ENCODE data around the gene RHOT2.
"Not testable (repeated sequence)": the region's sequence is repeated elsewhere in the genome, so short reads cannot be mapped to it uniquely, and the experiment has no call there.

The RHOT2 gene

DNA sequence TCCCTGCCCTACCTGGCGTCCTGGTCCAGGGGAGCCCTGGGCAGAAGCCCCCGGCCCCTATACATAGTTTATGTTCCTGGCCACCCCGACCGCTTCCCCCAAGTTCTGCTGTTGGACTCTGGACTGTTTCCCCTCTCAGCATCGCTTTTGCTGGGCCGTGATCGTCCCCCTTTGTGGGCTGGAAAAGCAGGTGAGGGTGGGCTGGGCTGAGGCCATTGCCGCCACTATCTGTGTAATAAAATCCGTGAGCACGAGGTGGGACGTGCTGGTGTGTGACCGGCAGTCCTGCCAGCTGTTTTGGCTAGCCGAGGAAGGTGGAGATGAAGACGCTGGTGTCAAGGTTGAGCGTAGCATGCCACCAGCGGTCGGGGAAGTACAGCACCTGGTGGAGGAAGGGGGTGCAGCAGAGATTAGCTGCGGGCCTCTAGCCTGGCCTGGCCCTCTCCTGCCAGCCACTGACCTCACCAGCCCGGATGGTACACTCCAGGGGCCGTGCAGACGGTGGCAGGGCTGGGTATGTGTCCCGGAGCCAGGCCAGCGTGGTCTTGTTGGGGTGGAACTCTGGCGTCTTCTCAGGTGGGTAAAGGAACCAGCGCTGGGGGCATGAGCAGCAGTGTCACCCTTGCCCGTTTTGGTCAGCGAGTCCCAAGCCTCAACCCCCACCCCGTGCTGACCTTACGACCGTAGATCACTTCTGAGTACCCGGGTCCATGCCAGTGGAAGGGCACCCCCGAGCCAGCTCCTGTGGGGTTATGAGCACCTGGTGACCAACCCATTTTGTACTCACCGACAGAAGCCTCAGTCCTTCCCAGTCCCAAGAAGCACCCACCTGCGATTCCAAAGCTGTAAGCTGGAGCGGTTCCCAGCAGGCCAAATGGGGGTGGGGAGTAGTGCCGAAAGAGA, 14.8 kb downstream of the RHOT2 start:
- DNase-seq, result no peak

DNA sequence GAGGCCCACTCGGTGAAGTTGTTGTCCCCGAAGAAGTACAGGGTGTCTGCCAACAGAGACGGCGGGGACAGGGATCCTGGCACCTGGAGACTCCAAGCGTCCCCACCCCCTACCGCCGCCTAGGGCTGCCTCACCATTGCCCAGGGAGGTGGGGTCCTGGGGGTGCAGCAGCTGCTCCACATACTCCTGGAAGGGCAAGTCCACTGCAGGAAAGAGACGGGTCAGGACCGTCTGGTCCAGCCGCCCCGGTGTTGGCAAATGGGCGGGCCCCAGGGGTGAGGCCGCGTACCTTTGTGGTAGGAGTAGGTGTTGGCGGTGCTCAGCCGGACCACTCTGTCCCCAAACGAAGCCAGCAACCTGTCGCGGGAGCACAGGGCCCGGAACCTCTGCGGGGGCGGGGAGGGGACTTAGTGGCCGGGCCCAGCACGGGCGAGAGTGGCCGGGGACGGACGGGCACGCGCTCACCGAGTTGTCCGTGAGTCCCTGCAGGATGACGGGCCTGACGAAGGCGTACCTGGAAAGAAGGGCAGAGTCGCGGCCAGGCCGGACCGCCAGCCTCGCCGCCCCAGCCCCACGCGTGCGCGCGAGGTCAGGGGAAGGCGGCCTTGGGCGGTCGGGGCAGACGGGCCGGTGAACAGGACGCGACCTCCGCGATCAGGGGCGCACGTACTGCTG, 15.6 kb downstream of the RHOT2 start:
- DNase-seq, result peak; percentile 24

DNA sequence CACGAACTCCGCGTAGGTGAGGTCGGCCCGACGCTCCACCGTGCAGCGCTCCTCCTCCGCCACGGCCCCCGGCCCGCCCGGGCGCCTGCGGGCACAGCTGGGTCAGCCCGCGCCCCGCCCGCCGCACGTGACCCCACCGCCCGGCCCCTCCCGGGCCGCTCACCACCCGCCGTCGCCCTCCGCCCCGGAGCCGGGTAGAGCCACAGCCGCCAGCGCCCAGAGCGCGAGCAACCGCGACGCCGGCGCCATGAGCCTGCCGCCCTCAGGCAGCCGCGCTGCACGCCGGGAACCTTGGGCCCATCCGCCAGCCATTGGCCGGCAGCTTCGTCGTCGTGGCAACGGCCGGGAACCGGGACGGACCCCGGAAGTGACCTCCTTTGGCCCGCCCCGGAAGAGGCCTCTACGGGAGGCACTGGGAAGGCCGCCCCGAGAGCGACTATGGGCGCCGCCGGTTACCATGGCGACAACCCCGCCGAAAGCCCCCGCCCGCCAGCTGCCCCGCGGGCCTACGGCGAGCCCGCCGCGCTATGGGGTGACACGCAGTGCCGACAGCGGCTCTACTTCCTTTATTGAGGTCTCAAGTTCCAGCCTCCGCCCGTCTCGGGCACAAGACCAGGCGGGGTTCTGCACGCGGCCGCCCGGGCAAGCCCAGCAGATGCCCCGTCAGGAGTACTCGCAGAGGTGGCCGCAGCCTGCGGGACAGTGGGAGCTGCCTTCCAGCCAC, 16.3 kb downstream of the RHOT2 start, which contains the start of gene JMJD8:
JMJD8 (minus strand) TSS at position 264 of the 724 bp plus-strand sequence; CDS start at position 249, 15 bp downstream.
- peak; percentile 98 for DNase-seq

DNA sequence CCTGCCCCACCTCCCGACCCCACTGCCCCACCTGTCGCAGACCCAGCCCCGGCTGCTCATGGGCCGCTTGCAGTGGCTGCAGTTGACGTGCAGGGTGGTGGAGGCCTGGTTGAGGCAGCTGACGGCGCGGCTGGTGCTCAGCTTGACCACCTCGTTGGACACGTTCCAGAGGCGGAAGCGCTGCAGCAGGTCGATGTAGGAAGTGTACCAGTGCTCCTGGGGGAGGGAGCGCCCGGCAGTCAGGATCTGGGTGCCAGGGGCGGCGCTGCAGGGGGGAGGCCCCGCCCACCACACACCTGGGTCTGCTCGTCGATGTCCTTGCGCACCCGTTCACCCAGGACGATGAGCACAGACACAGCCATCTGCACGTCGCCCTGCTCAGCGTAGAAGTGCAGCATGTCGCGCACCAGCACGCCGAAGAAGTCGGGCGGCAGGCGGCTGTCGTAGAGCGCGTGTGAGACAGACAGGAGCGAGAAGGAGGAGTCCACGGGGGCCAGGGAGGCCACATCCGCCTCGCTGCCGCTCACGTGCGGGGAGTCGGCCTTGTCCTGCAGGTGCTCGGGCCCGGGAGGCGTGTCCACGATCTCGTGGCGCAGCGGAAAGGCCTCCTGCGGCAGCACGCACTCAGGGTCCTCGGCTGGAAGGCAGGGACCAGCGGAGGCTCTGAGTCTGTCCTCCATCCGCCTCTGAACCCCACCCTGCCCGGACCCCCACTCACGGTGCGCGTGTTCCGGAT, 17.2 kb downstream of the RHOT2 start:
- no peak for DNase-seq

DNA sequence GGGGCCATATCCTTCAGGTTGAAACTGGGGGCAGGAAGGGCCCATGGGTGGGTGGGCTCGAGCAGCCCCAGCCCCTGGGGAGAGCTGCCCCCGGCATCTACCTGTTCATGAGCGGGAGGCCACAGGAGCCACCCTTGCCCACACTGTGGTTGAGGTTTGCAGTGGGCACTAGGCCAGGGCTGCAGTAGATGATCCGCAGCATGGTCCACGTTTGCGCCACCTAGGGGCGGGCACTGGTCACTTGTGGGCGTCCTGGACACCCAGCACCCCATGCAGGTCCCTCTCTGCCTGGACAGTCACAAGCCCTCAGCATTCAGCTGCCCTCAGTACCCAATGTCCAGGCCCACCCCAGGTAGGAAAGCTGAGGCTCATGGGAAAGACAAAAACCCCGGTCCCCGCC, 18.0 kb downstream of the RHOT2 start:
- peak; percentile 34 for DNase-seq

DNA sequence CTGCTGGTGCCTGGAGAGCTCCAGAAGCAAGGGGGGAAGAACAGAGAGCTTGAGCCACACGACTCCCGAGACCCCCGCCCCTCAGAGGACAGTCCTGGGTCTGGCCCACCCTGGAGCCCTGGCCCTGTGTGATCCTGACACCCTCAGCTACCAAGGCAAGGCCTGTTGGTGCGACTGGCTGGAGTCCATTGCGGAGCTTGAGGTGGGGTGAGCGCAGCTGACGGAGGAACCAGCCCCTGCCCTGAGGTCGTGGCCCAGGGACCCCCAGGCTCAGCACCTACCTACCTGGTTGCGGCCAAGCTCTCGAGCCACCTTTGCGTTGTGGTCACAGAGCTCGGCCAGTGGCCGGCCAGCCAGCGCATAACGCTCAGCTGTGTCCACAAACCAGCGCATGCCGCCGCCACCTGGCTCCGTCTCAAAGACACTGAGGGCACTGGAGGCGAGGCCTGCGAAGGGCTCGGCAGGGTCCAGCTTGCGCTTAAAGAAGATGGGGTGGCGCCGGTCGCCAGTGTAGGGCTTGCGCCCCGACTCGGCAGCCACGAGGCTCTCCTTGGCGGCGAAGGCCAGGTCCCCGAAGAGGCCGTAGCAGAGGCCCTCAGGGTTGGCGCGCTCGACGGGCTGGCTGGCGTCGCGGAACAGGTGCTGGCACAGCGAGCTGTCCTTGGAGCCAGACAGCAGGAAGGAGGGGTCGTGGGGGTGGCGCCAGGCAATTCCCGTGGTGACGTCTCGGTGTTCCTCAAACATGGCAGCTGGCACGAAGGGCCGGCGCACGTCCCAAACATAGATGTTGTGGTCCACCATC, 18.7 kb downstream of the RHOT2 start:
- no peak for DNase-seq

DNA sequence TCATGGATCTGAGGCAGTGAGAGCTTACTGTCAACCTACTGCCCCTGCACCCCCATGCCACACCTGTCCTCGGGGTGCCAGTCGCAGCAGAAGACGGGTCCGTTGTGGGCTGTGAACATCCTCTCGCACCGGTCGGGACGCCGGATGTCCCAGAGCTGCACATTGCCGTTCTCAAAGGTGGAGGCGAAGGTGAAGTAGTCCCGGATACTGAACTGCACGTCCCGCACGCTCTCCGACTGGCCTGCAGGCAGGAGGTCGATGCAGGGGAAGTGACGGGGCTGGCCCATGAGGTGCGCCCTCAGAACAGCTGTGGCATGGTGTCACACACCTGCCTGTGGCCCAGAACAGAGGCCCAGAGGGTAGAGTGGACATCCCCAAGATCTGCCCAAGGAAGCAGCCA, 19.6 kb downstream of the RHOT2 start:
- no peak for DNase-seq

DNA sequence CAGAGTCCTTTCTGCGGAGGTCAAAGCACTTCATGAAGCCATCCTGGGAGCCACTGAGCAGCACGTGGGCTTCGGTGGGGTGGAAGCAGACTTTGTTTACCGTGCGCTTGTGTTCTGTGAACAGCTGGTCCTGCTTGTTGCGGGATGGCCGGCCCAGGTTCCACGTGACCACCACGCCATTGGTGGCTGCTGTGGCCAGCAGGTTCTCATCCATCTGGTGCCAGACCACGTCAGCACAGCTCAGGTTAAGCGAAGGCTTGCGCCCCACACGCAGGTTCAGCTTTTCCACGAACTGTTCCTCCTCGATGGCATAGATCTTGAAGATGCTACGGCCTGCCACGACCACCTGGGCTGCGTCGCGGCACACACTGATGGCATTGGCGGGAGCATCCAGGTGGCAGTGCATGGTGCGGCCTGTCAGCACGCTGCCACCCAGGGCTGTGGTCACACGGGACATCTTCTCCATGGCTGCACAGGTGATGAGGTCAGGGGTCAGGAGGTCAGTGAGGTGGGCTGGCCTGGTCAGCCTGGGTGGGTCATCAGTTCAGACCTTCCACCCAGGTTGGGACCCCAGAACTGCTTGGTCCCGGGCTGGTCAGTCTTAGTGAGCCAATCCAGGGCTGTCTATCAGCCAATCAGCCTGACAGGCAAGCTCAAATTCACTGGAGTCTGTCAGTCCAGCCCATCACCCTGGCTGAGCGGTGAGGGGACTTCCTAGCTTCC, 21.4 kb downstream of the RHOT2 start:
- DNase-seq, result no peak

DNA sequence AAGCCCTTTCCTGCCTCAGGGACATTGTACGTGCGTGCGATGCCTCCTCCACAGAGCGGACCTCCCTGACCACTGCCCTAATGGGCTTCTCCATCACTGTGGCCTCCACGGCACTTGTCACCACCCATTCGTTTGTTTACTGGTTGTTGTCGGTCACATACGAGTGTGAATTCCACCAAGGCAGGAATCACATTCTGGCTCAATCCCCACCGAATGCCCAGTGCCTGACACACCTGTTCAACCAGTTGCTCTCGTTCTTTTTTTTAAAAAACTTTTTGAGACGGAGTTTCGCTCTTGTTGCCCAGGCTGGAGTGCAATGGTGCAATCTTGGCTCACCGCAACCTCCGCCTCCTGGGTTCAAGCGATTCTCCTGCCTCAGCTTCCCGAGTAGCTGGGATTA, 23.3 kb downstream of the RHOT2 start:
- not testable (repeated sequence) for DNase-seq

DNA sequence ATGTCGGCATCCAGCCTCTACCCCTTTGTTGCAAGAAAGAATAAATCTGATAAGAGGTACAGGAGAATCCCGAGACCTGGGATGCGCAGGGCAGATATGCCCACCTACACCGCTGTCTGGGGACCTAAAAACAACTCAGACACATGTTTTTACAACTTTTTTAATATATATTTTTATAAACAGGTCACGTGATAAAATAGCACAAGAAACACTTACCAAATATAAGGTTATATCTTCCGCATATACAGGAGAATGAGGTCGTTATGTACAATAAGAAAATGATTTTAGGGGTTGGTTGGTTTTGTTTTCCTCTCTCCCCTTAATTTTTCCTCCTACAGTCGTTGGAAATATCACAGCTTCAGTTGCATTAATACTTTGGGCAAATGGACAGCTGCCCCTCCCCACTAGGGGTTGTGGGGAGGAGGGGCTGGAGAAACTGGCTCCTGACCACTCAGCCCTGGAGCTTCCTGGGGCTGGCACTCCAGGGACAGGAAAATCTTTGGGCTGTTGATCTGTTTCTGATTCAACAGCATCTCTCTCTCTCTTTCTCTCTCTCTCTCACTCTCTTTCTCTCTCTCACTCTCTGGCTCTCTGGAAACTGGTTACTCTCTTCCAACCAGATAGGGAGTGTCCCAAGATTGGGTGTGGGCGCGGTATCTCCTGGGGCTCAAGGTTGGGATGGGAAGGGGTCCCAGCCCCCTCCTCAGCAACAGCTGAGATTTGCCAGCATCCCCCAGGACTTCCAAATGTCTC, 24.6 kb downstream of the RHOT2 start:
- no peak for DNase-seq

DNA sequence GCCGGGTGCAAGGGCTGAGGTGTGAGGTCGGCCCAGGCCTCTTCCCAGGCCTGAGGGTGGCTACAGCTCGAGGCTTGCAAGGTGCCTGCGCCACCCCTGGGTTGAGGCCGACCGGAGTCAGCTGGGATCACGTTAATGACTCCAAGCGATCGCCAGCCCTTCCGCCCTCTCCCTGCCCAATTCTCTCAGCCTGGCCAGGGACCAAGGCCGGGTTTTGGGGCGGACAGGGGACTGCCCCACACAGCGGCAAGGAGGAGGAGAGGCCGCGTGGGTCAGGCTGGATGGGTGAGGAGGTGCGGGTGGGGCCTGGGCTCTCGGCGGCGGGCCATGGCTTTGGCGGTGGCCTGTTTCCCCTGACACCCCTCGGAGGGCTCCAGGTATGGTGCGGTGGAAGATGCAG, 25.4 kb downstream of the RHOT2 start:
- no peak for DNase-seq

DNA sequence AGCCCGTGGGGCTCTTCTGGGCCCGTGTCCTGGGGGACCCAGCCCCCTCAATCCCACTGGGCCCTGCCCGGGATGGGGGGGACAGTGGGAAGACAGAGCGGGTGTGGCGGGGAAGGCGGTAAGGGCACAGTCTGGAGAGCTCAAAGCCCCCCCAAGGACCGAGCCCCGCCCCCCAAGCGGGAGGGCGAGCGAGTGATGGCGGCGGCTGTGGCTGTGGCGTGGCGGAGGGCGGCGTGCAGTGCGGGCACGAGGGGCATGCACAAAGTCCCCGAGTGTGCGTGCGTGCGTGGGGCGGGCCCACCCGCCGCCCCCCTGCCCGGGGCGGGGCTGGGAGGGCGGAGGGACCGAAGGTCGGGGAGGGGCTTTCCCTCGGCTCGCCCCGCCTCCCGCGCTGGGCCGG, 25.8 kb downstream of the RHOT2 start:
- DNase-seq, result no peak

DNA sequence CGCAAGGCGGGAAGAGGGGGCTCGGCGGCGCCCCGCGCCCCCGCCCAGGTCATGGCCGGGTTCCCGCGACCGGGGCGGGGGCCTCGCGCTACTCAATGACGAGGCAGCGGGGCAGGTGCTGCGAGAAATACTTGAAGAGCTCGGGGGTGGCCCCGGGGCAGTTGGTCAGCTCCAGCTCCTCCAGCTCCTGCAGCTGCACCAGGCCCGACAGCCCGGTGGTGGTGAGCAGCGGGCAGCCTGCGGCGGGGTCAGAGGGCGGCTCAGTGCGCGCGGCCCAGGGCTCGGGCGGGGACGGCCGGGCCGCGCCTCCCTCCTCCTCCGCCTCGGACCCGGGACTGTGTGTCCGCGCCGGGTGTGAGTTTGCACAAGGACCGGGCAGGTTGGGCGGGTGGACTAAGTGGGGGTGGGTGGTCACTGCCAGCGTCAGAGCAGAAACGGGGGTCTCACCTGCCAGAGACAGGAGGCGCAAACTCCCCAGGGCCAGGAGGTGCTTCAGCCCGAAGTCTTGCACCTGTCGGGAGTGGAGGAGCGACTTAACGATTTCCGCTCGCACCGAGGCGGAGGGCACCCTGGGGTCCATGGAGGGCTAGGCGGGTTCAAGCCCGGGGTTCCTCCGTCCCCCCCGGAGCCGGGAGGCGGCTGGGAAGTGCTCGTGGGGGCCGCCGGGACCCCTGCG, 26.4 kb downstream of the RHOT2 start:
- DNase-seq, result no peak

DNA sequence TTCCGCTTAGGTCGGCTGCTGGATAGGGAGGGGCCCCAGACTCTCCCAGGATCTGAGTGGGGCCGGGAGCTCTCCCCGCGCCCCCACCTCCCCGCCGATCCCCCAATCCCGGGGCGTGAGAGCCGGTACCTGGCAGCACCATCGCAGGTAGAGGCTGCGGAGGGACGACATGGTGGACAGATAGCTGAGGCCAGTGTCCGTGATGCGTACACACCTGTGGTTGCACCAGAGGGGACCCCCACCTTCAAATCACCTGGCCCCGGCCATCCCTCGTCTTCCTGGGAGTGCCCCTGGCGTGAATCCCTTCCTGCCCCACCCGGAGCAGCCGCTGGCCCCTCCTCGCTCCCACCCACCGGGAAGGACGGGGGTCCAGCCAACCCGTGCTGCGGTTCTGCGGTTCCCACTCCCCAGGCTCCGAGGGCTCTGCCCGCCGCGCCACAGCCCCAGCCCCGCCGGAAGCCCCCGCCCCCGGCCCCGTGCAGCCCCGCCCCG, 27.0 kb downstream of the RHOT2 start:
- no peak for DNase-seq

DNA sequence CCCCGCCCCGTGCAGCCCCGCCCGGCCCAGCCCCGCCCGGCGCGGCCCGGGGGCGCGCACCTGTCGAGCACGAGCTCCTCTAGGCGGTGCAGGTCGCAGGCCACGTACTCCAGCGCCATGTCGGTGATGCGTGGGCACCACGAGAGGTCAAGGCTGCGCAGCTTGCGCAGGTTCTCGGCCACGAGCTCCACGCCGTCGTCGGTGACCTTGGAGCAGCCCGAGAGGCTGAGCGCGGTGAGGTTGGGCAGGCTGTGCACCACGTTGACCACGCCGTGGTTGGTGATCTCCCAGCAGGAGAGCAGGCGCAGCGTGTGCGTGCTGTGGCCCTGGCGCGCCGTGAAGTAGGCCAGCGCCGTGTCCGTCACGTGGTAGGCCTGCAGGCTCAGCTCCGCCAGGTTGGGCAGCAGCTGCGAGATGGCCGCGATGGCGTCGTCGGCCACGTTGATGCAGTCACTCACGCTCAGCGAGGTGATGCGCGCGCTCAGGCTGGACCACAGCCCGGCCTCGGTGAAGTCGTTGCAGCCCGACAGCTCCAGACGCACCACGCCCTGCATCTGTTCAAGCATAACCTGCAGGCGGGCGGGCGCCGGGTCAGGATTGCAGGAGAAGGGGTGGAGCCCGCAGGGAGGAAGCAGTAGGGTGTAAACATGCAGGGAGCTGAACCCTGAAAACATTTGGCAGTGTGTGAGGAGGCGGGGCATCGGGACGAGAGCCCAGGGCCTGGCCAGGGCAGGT, 27.6 kb downstream of the RHOT2 start:
- peak; percentile 78 for DNase-seq

DNA sequence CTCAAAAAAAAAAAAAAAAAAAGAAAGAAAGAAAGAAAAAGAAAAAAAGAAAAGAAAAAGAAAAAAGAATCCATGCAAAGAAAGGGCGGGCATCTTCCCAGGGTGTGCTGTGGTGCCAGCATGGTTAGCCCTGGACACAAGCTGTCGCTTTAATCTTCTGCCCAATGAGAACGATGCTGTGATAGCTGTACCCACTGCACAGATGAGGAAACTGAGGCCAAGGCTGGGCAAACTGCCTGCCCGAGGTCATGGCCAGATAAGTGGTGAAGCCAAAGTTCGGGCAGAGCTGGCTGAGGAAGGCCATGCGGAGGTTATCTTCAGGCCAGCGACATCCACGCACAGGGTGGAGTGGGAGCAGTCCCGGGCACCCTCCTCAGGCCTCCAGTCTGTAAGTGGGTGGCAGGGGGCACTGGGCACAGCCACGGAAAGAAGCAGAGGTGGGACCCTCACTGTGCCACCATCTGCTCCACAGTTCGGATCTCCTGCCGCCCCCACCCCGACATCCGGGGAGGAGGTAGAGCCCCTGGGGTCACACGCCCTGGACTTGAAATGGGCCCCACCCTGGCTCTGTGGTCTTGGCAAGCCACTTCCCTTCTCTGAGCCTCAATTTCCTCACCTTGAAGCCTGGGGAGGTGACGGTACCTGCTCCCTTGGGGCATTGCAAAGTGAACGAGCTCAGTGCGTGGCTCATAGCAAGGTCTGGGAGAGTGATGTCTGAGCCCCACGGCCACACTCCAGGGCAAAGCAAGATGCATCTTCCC, 31.2 kb downstream of the RHOT2 start:
- no peak for DNase-seq

DNA sequence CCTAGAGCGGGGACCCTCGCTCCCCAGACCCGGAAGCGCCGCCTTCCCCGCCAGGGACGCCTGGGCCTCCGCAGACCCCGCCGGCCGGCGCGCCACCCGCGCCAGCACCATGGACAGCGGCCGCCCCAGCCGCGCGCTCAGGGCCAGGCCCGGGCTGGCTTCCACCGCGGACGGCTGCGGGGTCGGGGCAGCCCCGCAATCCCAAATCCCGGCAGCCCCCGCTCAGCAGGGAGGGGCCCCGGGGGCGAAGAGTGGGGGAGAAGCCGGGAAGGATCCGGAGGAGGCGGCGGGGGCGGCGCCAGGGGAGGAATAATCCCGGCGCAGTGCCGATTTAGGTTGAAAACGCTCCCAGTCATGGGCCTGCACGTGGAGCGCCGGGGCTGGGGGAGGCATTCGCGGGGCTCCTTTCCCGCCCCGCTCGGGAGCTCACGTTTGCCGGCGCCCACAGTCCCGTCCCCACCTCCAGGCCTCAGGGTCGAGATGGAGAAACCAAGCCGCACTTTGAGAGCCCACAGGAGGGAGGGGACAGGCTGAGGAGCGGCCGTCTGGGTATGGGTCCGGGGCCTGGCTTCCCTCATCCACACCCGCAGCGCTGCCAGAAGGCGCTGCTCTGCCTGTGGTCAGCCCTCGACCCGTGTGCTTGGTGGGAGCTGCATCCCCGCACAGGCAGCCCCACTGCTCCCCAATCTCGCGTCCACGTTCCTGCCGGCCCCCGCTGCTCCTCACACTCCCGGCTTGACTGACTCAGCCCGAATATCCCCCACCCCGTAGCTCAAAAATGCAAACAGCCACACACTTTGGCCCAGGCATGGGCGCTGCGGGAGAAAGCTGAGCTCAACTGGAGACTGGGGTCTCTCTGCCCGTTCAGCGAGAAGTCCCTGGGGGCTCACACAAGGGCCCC, 33.0 kb downstream of the RHOT2 start:
- no peak for DNase-seq
